HEK293T (cell line): ENCODE measurements around the gene ZSCAN20.

Source experiments
- ARNT ChIP-seq: fragments of 450-650 bp; IDR thresholded peaks from 2 replicates; pipeline ENCODE4 v1.6.1; 2017; ENCODE audit warnings: mild to moderate bottlenecking
- FOXM1 ChIP-seq: fragments of 450-650 bp; IDR thresholded peaks from 2 replicates; pipeline ENCODE4 v1.6.1; 2017; ENCODE audit warnings: mild to moderate bottlenecking, borderline replicate concordance
- SP1 ChIP-seq: fragments of 450-650 bp; IDR thresholded peaks from 2 replicates; pipeline ENCODE4 v1.6.1; 2017
- SUZ12 ChIP-seq: fragments of 450-650 bp; IDR thresholded peaks from 2 replicates; pipeline ENCODE4 v1.6.1; 2016; ENCODE audit warnings: mild to moderate bottlenecking
- TARDBP ChIP-seq: fragments of 450-650 bp; IDR thresholded peaks from 2 replicates; pipeline ENCODE4 v1.6.1; 2016

DNA sequence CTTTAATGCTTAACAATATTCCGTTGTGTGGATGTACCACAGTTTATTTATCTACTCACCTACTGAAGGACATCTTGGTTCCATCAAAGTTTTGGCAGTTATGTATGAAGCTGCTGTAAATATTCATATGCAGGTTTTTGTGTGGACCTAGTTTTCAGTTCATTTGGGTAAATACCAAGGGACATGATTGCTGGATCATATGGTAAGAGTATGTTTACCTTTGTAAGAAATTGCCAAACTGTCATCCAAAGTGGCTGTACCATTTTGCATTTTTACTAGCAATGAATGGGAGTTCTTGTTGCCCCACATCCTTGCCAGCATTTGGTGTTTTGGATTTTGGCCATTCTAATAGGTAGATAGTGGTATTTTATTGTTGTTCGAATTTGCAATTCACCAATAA, 10.0 kb downstream of the ZSCAN20 start:
- TF ChIP-seq SP1 (no peak), TARDBP (no peak), ARNT (no peak), SUZ12 (no peak), FOXM1 (no peak)
